ENCODE results near the gene PDLIM1.

Gene PDLIM1

GRCh38 chr10:95196046-95196445, 94.8 kb downstream of the PDLIM1 start:
- no peak for DNase-seq

GRCh38 chr10:95193944-95194343, 96.9 kb downstream of the PDLIM1 start, which contains the start of gene ACSM6:
Gene ACSM6, plus strand, starts transcription at chr10:95194238. Its CDS starts 248 bp downstream, at chr10:95194486.
- DNase-seq = no peak

- DNase-seq = no peak
These were observed 102.2 kb downstream of the PDLIM1 start for GRCh38 chr10:95188593-95188992.

- no peak for DNase-seq
These were observed 103.2 kb downstream of the PDLIM1 start for GRCh38 chr10:95187617-95188016.

All from activated CD4-positive, CD25-positive, alpha-beta regulatory T cell (primary cell).